ENCODE data around the gene ZFP30. TPM values are rescaled to one million over a fixed set of nuclear protein-coding genes. Genes with fewer than 3 reads are reported as not detected.

ZFP30 gene
- total RNA-seq, 1 donor from 2014 or later: 39.6 TPM

DNA sequence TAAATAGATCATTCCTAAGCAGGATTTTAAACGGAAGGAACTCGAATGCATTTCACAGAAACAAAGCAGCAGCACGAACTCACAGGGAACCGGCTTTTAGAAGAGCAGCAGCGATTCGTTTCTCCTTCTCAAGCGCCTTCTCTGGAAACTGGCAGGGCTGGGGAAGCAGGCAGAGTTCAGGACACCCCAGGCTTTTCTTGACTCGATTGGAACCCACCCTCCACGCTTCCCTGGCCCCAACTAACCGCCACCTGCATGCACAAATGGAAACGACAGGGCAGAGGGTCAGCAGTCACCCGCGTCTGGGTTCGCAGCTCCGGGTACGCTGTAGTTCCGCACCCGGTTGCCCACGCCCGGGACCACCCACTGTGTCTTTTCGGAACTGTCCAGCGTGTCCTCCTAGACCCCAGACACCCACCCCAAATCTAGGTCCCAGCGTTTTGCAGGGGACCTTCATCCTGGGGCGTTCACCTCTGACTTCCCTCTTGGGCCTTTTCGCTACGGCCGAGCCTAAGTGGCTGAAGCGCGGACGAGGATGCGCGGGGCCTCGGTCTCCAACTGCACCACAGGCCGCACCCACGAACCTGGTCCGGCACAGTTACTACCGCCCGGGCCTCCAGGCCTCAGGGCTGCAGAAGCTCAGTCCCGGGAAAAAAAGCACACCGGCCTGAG, 500 bp downstream of the ZFP30 start:
- H3K36me3 ChIP-seq: no peaks in the 10 kb centered on the region
- DNase-seq (ENCODE audit: low spot score): peak; percentile 74
- peaks cover 32% of the 10 kb centered on the region for H3F3A ChIP-seq (ENCODE audit: low read depth)
- H3K79me2 ChIP-seq (ENCODE audit: low read depth): peaks cover 53% of the 10 kb centered on the region
- H4K20me1 ChIP-seq (ENCODE audit: low read depth): peaks cover 3% of the 10 kb centered on the region
- peak overlapping the region; percentile 77 for H2AFZ ChIP-seq (replicated peaks)
- no peaks in the 10 kb centered on the region for H3K27me3 ChIP-seq
- H3K4me3 ChIP-seq: peak overlapping the region; percentile 68
- TF ChIP-seq EZH2phosphoT487 (IDR thresholded peaks at IDR 0.05) (no peak), EZH2 (IDR thresholded peaks at IDR 0.05) (no peak)
- TF ChIP-seq, protein P1, sequence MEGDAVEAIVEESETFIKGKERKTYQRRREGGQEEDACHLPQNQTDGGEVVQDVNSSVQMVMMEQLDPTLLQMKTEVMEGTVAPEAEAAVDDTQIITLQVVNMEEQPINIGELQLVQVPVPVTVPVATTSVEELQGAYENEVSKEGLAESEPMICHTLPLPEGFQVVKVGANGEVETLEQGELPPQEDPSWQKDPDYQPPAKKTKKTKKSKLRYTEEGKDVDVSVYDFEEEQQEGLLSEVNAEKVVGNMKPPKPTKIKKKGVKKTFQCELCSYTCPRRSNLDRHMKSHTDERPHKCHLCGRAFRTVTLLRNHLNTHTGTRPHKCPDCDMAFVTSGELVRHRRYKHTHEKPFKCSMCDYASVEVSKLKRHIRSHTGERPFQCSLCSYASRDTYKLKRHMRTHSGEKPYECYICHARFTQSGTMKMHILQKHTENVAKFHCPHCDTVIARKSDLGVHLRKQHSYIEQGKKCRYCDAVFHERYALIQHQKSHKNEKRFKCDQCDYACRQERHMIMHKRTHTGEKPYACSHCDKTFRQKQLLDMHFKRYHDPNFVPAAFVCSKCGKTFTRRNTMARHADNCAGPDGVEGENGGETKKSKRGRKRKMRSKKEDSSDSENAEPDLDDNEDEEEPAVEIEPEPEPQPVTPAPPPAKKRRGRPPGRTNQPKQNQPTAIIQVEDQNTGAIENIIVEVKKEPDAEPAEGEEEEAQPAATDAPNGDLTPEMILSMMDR (IDR thresholded peaks at IDR 0.05): no peak
- Mint-ChIP-seq H3K4me1 (peaks cover 11% of the 10 kb centered on the region), H3K36me3 (peaks cover 27% of the 10 kb centered on the region), H3K4me3 (peak overlapping the region; percentile 89), H3K27me3 (ENCODE audit: insufficient read depth, low read depth) (peaks cover 4% of the 10 kb centered on the region), H3K9me3 (peaks cover 56% of the 10 kb centered on the region), H3K27ac (peak overlapping the region; percentile 44)
- peak overlapping the region; percentile 79 for H3K4me2 ChIP-seq
- peak overlapping the region; percentile 47 for H3K9ac ChIP-seq
- H3K4me1 ChIP-seq: peaks cover 15% of the 10 kb centered on the region
- H3K27ac ChIP-seq: peak overlapping the region; percentile 62
- H3K9me3 ChIP-seq (ENCODE audit: low read depth): peaks cover 3% of the 10 kb centered on the region

- H3K36me3 Mint-ChIP-seq: peaks cover 34% of the 10 kb centered on the region
- H3F3A ChIP-seq (ENCODE audit: low read depth): peaks cover 32% of the 10 kb centered on the region
- peak overlapping the region; percentile 68 for H3K4me3 ChIP-seq
- H3K27ac Mint-ChIP-seq: peak overlapping the region; percentile 44
- H3K36me3 ChIP-seq: no peaks in the 10 kb centered on the region
- peaks cover 4% of the 10 kb centered on the region for H3K27me3 Mint-ChIP-seq (ENCODE audit: insufficient read depth, low read depth)
- peaks cover 15% of the 10 kb centered on the region for H3K4me1 ChIP-seq
- peak overlapping the region; percentile 47 for H3K9ac ChIP-seq
- H4K20me1 ChIP-seq (ENCODE audit: low read depth): peaks cover 3% of the 10 kb centered on the region
- no peak for DNase-seq (ENCODE audit: low spot score)
- peak overlapping the region; percentile 62 for H3K27ac ChIP-seq
- TF ChIP-seq, protein P1 (IDR thresholded peaks at IDR 0.05): no peak
- no peak for TF ChIP-seq EZH2phosphoT487 (IDR thresholded peaks at IDR 0.05)
- TF ChIP-seq EZH2 (IDR thresholded peaks at IDR 0.05): no peak
- no peaks in the 10 kb centered on the region for H3K27me3 ChIP-seq
- peak overlapping the region; percentile 79 for H3K4me2 ChIP-seq
- peaks cover 58% of the 10 kb centered on the region for H3K9me3 Mint-ChIP-seq
- H3K79me2 ChIP-seq (ENCODE audit: low read depth): peaks cover 60% of the 10 kb centered on the region
- no peaks in the 10 kb centered on the region for H3K9me3 ChIP-seq (ENCODE audit: low read depth)
- H3K4me3 Mint-ChIP-seq: peak overlapping the region; percentile 89
- H3K4me1 Mint-ChIP-seq: peaks cover 11% of the 10 kb centered on the region
- H2AFZ ChIP-seq (replicated peaks): peak overlapping the region; percentile 77
Measured at GRCh38 chr19:37654118-37654517, 1.1 kb downstream of the ZFP30 start.

- peaks cover 67% of the 10 kb centered on the region for H3K9me3 ChIP-seq (ENCODE audit: low read depth)
- H3K27ac ChIP-seq: no peak overlapping the region
- no peaks in the 10 kb centered on the region for H3K4me1 ChIP-seq
- H2AFZ ChIP-seq (replicated peaks): no peak overlapping the region
- H3K27me3 Mint-ChIP-seq (ENCODE audit: insufficient read depth, low read depth): peaks cover 2% of the 10 kb centered on the region
- TF ChIP-seq, protein P1 (IDR thresholded peaks at IDR 0.05): no peak
- TF ChIP-seq EZH2 (IDR thresholded peaks at IDR 0.05) (no peak), EZH2phosphoT487 (IDR thresholded peaks at IDR 0.05) (no peak)
- no peak overlapping the region for H3K27ac Mint-ChIP-seq
- no peaks in the 10 kb centered on the region for H3F3A ChIP-seq (ENCODE audit: low read depth)
- H4K20me1 ChIP-seq (ENCODE audit: low read depth): no peaks in the 10 kb centered on the region
- no peak overlapping the region for H3K4me3 ChIP-seq
- H3K4me3 Mint-ChIP-seq: no peak overlapping the region
- no peaks in the 10 kb centered on the region for H3K27me3 ChIP-seq
- no peak for DNase-seq (ENCODE audit: low spot score)
- H3K36me3 Mint-ChIP-seq: peaks cover 56% of the 10 kb centered on the region
- peaks cover 56% of the 10 kb centered on the region for H3K36me3 ChIP-seq
- H3K9ac ChIP-seq: no peak overlapping the region
- H3K79me2 ChIP-seq (ENCODE audit: low read depth): no peaks in the 10 kb centered on the region
- H3K4me2 ChIP-seq: no peak overlapping the region
- no peaks in the 10 kb centered on the region for H3K4me1 Mint-ChIP-seq
- H3K9me3 Mint-ChIP-seq: peaks cover 64% of the 10 kb centered on the region
Measured at GRCh38 chr19:37635076-37636056, 19.9 kb downstream of the ZFP30 start.
